ENCODE results near the gene TCF4. TPM values are rescaled to one million over a fixed set of nuclear protein-coding genes. Genes with fewer than 3 reads are reported as not detected.

TCF4 gene
- total and polyA plus RNA-seq, 9 donors, result 50.9 to 167 (median 116) TPM

GRCh38 chr18:55549474-55550104, 38.4 kb downstream of the TCF4 start:
- Histone ChIP-seq H3K27ac (ENCODE audit: low read length) (no peak overlapping the region), H3K4me1 (ENCODE audit: control insufficient read depth, insufficient read depth, low read length) (peaks cover 24% of the 10 kb centered on the region), H3K36me3 (ENCODE audit: control insufficient read depth, insufficient read depth, low read length) (peaks cover 11% of the 10 kb centered on the region), H3K4me3 (ENCODE audit: low read length) (no peak overlapping the region), H3K27me3 (ENCODE audit: control insufficient read depth, insufficient read depth, low read length) (no peaks in the 10 kb centered on the region), H3K9me3 (replicated peaks; ENCODE audit: control insufficient read depth, low read depth, low read length) (no peaks in the 10 kb centered on the region)
- no peak for DNase-seq
- 100% methylated on average over 1 of the region's 5 CpGs for WGBS (ENCODE audit: insufficient coverage)

- WGBS (ENCODE audit: insufficient coverage), result no CpG with 5 or more reads among the region's 5 CpGs
- Histone ChIP-seq H3K4me1 (ENCODE audit: control insufficient read depth, insufficient read depth, low read length) (peaks cover 24% of the 10 kb centered on the region), H3K27ac (ENCODE audit: low read length) (peak overlapping the region; percentile 81), H3K36me3 (ENCODE audit: control insufficient read depth, insufficient read depth, low read length) (peaks cover 11% of the 10 kb centered on the region), H3K4me3 (ENCODE audit: low read length) (no peak overlapping the region), H3K27me3 (ENCODE audit: control insufficient read depth, insufficient read depth, low read length) (no peaks in the 10 kb centered on the region), H3K9me3 (replicated peaks; ENCODE audit: control insufficient read depth, low read depth, low read length) (no peaks in the 10 kb centered on the region)
- DNase-seq, result no peak
Observed at GRCh38 chr18:55547705-55548056, 40.3 kb downstream of the TCF4 start.

GRCh38 chr18:55546851-55547704, 40.9 kb downstream of the TCF4 start:
- Histone ChIP-seq H3K4me1 (ENCODE audit: control insufficient read depth, insufficient read depth, low read length) (peaks cover 21% of the 10 kb centered on the region), H3K4me3 (ENCODE audit: low read length) (peak overlapping the region; percentile 5)

GRCh38 chr18:55544014-55544413, 44.0 kb downstream of the TCF4 start:
- Histone ChIP-seq H3K27ac (ENCODE audit: low read length) (peak overlapping the region; percentile 45), H3K4me3 (ENCODE audit: low read length) (no peak overlapping the region), H3K36me3 (ENCODE audit: control insufficient read depth, insufficient read depth, low read length) (peaks cover 6% of the 10 kb centered on the region), H3K27me3 (ENCODE audit: control insufficient read depth, insufficient read depth, low read length) (no peaks in the 10 kb centered on the region), H3K4me1 (ENCODE audit: control insufficient read depth, insufficient read depth, low read length) (peaks cover 11% of the 10 kb centered on the region), H3K9me3 (replicated peaks; ENCODE audit: control insufficient read depth, low read depth, low read length) (peaks cover 3% of the 10 kb centered on the region)
- DNase-seq, result peak; percentile 68
- WGBS (ENCODE audit: insufficient coverage), result no CpG with 5 or more reads among the region's 1 CpG

More at GRCh38 chr18:55546851-55547704, 40.9 kb downstream of the TCF4 start:
- H3K36me3 ChIP-seq (ENCODE audit: control insufficient read depth, insufficient read depth, low read length), result peaks cover 11% of the 10 kb centered on the region
- H3K27ac ChIP-seq (ENCODE audit: low read length), result peak overlapping the region; percentile 81
- no peaks in the 10 kb centered on the region for H3K27me3 ChIP-seq (ENCODE audit: control insufficient read depth, insufficient read depth, low read length)
- DNase-seq, result peak; percentile 87
- H3K9me3 ChIP-seq (replicated peaks; ENCODE audit: control insufficient read depth, low read depth, low read length), result no peaks in the 10 kb centered on the region
- WGBS (ENCODE audit: insufficient coverage), result no CpG with 5 or more reads among the region's 5 CpGs

- H3K4me3 ChIP-seq (ENCODE audit: low read length), result no peak overlapping the region
- no peak for DNase-seq
- peaks cover 3% of the 10 kb centered on the region for H3K9me3 ChIP-seq (replicated peaks; ENCODE audit: control insufficient read depth, low read depth, low read length)
- H3K4me1 ChIP-seq (ENCODE audit: control insufficient read depth, insufficient read depth, low read length), result peaks cover 8% of the 10 kb centered on the region
- peak overlapping the region; percentile 33 for H3K27ac ChIP-seq (ENCODE audit: low read length)
- no peaks in the 10 kb centered on the region for H3K27me3 ChIP-seq (ENCODE audit: control insufficient read depth, insufficient read depth, low read length)
- H3K36me3 ChIP-seq (ENCODE audit: control insufficient read depth, insufficient read depth, low read length), result peaks cover 4% of the 10 kb centered on the region
- no CpG with 5 or more reads among the region's 2 CpGs for WGBS (ENCODE audit: insufficient coverage)
Observed at GRCh38 chr18:55543130-55543704, 44.8 kb downstream of the TCF4 start.

- Histone ChIP-seq H3K36me3 (ENCODE audit: control insufficient read depth, insufficient read depth, low read length) (peaks cover 4% of the 10 kb centered on the region), H3K4me1 (ENCODE audit: control insufficient read depth, insufficient read depth, low read length) (peaks cover 4% of the 10 kb centered on the region), H3K9me3 (replicated peaks; ENCODE audit: control insufficient read depth, low read depth, low read length) (peaks cover 3% of the 10 kb centered on the region), H3K27ac (ENCODE audit: low read length) (no peak overlapping the region), H3K4me3 (ENCODE audit: low read length) (no peak overlapping the region), H3K27me3 (ENCODE audit: control insufficient read depth, insufficient read depth, low read length) (no peaks in the 10 kb centered on the region)
- DNase-seq, result no peak
- WGBS (ENCODE audit: insufficient coverage), result no CpG with 5 or more reads among the region's 2 CpGs
Observed at GRCh38 chr18:55541571-55541970, 46.4 kb downstream of the TCF4 start.

- Histone ChIP-seq H3K9me3 (replicated peaks; ENCODE audit: control insufficient read depth, low read depth, low read length) (peaks cover 3% of the 10 kb centered on the region), H3K36me3 (ENCODE audit: control insufficient read depth, insufficient read depth, low read length) (no peaks in the 10 kb centered on the region), H3K4me3 (ENCODE audit: low read length) (no peak overlapping the region), H3K27ac (ENCODE audit: low read length) (peak overlapping the region; percentile 4), H3K27me3 (ENCODE audit: control insufficient read depth, insufficient read depth, low read length) (no peaks in the 10 kb centered on the region), H3K4me1 (ENCODE audit: control insufficient read depth, insufficient read depth, low read length) (no peaks in the 10 kb centered on the region)
- peak; percentile 63 for DNase-seq
Observed at GRCh38 chr18:55539240-55539639, 48.8 kb downstream of the TCF4 start.

- no peak overlapping the region for H3K27ac ChIP-seq (ENCODE audit: low read length)
Observed at GRCh38 chr18:55534996-55535395, 53.0 kb downstream of the TCF4 start.

GRCh38 chr18:55534547-55534946, 53.4 kb downstream of the TCF4 start:
- H3K27ac ChIP-seq (ENCODE audit: low read length), result no peak overlapping the region
- no peak overlapping the region for H3K4me3 ChIP-seq (ENCODE audit: low read length)
- no peaks in the 10 kb centered on the region for H3K36me3 ChIP-seq (ENCODE audit: control insufficient read depth, insufficient read depth, low read length)
- H3K9me3 ChIP-seq (replicated peaks; ENCODE audit: control insufficient read depth, low read depth, low read length), result peaks cover 3% of the 10 kb centered on the region
- H3K27me3 ChIP-seq (ENCODE audit: control insufficient read depth, insufficient read depth, low read length), result no peaks in the 10 kb centered on the region
- no CpG with 5 or more reads among the region's 3 CpGs for whole genome bisulfite sequencing (ENCODE audit: insufficient coverage)
- no peak for DNase-seq
- H3K4me1 ChIP-seq (ENCODE audit: control insufficient read depth, insufficient read depth, low read length), result no peaks in the 10 kb centered on the region

More at GRCh38 chr18:55534996-55535395, 53.0 kb downstream of the TCF4 start:
- DNase-seq, result no peak
- H3K4me1 ChIP-seq (ENCODE audit: control insufficient read depth, insufficient read depth, low read length), result no peaks in the 10 kb centered on the region
- H3K36me3 ChIP-seq (ENCODE audit: control insufficient read depth, insufficient read depth, low read length), result no peaks in the 10 kb centered on the region
- no peaks in the 10 kb centered on the region for H3K27me3 ChIP-seq (ENCODE audit: control insufficient read depth, insufficient read depth, low read length)
- WGBS (ENCODE audit: insufficient coverage), result no CpG with 5 or more reads among the region's 4 CpGs
- H3K4me3 ChIP-seq (ENCODE audit: low read length), result no peak overlapping the region
- H3K9me3 ChIP-seq (replicated peaks; ENCODE audit: control insufficient read depth, low read depth, low read length), result peaks cover 3% of the 10 kb centered on the region

- no peaks in the 10 kb centered on the region for H3K4me1 ChIP-seq (ENCODE audit: control insufficient read depth, insufficient read depth, low read length)
- H3K4me3 ChIP-seq (ENCODE audit: low read length), result no peak overlapping the region
- 61% methylated on average over 5 of the region's 5 CpGs for WGBS (ENCODE audit: insufficient coverage)
- no peaks in the 10 kb centered on the region for H3K36me3 ChIP-seq (ENCODE audit: control insufficient read depth, insufficient read depth, low read length)
- H3K27me3 ChIP-seq (ENCODE audit: control insufficient read depth, insufficient read depth, low read length), result no peaks in the 10 kb centered on the region
- no peak overlapping the region for H3K27ac ChIP-seq (ENCODE audit: low read length)
- H3K9me3 ChIP-seq (replicated peaks; ENCODE audit: control insufficient read depth, low read depth, low read length), result no peaks in the 10 kb centered on the region
- no peak for DNase-seq
Observed at GRCh38 chr18:55530166-55530565, 57.8 kb downstream of the TCF4 start.
